Endothelial cell of umbilical vein (primary cell): ENCODE data around the gene INPP5F. TPM values are rescaled to one million over a fixed set of nuclear protein-coding genes. Genes with fewer than 3 reads are reported as not detected.

ENCODE experiments used
- BruUV-seq: library from RNA; stranded (reverse); fragments of 400-500 nt; replicated peaks from 2 replicates; lab custom pipeline; 2021; lab: Mats Ljungman, UMichigan
- CTCF ChIA-PET: fragments of 300-600, 350-600 bp; sonication (Branson Sonifier 250); formaldehyde crosslinking; loops from one replicate; lab custom pipeline; 2021; ENCODE audit warnings: antibody characterized with exemption, inconsistent platforms; lab: Charles Lee
- POLR2A ChIA-PET: fragments of 300-600, 350-600 bp; sonication (Branson Sonifier 250); formaldehyde crosslinking; loops from one replicate; lab custom pipeline; 2021; ENCODE audit warnings: antibody characterized with exemption, inconsistent platforms; lab: Charles Lee
- DNase-seq: peaks from one replicate; pipeline ENCODE4 v3.0.0-alpha.2; 2011; ENCODE audit warnings: low read depth, low spot score
- FAIRE-seq: peaks from 2 replicates; lab custom pipeline; 2011; peaks lifted over from hg19 to GRCh38; lab: Jason Lieb, UNC
- H2AFZ ChIP-seq: 2 replicates; pipeline ENCODE4 v1.6.0; 2012; ENCODE audit warnings: low read depth, low read length, control low read depth, inconsistent platforms
- H3K27ac ChIP-seq: 2 replicates; pipeline ENCODE4 v1.5.1; 2011; ENCODE audit warnings: low read depth, mild to moderate bottlenecking, control low read depth, low read length, moderate library complexity; ENCODE audit not compliant: insufficient read depth
- H3K27me3 ChIP-seq, 2 experiments: 2 replicates each; pipeline versions ENCODE4 v1.6.0 to v1.6.1; 2011; ENCODE audit warnings: low read length in 2 of 2, mixed read lengths in 1 of 2; ENCODE audit not compliant: control insufficient read depth in 2 of 2, insufficient read depth in 2 of 2
- H3K36me3 ChIP-seq, 2 experiments: 2 replicates in 1 of 2; 3 replicates in 1 of 2; pipeline ENCODE4 v1.5.1; 2011; ENCODE audit warnings: low read length in 2 of 2, mild to moderate bottlenecking in 1 of 2, moderate library complexity in 1 of 2; ENCODE audit not compliant: control insufficient read depth in 2 of 2, insufficient read depth in 2 of 2; ENCODE audit errors: extremely low read depth in 1 of 2
- H3K4me1 ChIP-seq: 3 replicates; pipeline ENCODE4 v1.5.1; 2011; ENCODE audit warnings: mild to moderate bottlenecking, low read length; ENCODE audit not compliant: control insufficient read depth, insufficient read depth; ENCODE audit errors: extremely low read depth
- H3K4me2 ChIP-seq: 2 replicates; pipeline ENCODE4 v1.6.1; 2011; ENCODE audit warnings: low read length, control low read depth, mixed read lengths; ENCODE audit not compliant: insufficient read depth
- H3K4me3 ChIP-seq, 3 experiments: fragments of 200-600 bp in 1 of 3; sonication (generic), shearing (Covaris generic) in 1 of 3; replicated peaks in 1 of 3; 2 replicates each; pipeline ENCODE4 v1.5.1; 2011 to 2016; ENCODE audit warnings: control low read depth in 3 of 3, low read length in 3 of 3, mild to moderate bottlenecking in 2 of 3, inconsistent platforms in 1 of 3, low read depth in 1 of 3, moderate library complexity in 1 of 3; ENCODE audit not compliant: insufficient read depth in 1 of 3
- H3K79me2 ChIP-seq: 2 replicates; pipeline ENCODE4 v1.6.0; 2012; ENCODE audit warnings: low read length, inconsistent platforms; ENCODE audit not compliant: control insufficient read depth, insufficient read depth
- H3K9ac ChIP-seq: replicated peaks from 2 replicates; pipeline ENCODE3; 2011; ENCODE audit warnings: low read length, control low read depth; ENCODE audit not compliant: insufficient read depth; ENCODE audit errors: extremely low read depth
- H3K9me1 ChIP-seq: replicated peaks from 3 replicates; pipeline ENCODE4 v1.6.0; 2011; ENCODE audit warnings: mild to moderate bottlenecking, low read length; ENCODE audit not compliant: control insufficient read depth, insufficient read depth; ENCODE audit errors: extremely low read depth
- H3K9me3 ChIP-seq: replicated peaks from 2 replicates; pipeline ENCODE4 v1.5.1; 2012; ENCODE audit warnings: low read length, inconsistent platforms; ENCODE audit not compliant: control insufficient read depth, insufficient read depth
- H4K20me1 ChIP-seq: replicated peaks from 2 replicates; pipeline ENCODE3; 2011; ENCODE audit warnings: mild to moderate bottlenecking, low read length; ENCODE audit not compliant: control insufficient read depth, insufficient read depth; ENCODE audit errors: extremely low read depth
- EZH2 ChIP-seq: IDR thresholded peaks from 2 replicates; pipeline ENCODE4 v1.6.1; 2012; ENCODE audit warnings: borderline replicate concordance, low read depth, mild to moderate bottlenecking, moderate library complexity, low read length, inconsistent platforms; ENCODE audit not compliant: severe bottlenecking
- FOS ChIP-seq: IDR thresholded peaks from 2 replicates; pipeline ENCODE4 v1.6.1; 2011; ENCODE audit warnings: mild to moderate bottlenecking, low read length, moderate library complexity, borderline replicate concordance; ENCODE audit not compliant: insufficient read depth
- GATA2 ChIP-seq: IDR thresholded peaks from 2 replicates; pipeline ENCODE4 v1.7.0; 2011; ENCODE audit warnings: low read depth, mild to moderate bottlenecking, moderate library complexity, mixed read lengths, low read length; ENCODE audit not compliant: insufficient read length, insufficient read depth
- JUN ChIP-seq: IDR thresholded peaks from 2 replicates; pipeline ENCODE4 v1.6.1; 2011; ENCODE audit warnings: borderline replicate concordance, low read depth; ENCODE audit not compliant: insufficient read length, insufficient read depth
- MYC ChIP-seq: IDR thresholded peaks from one replicate; pipeline ENCODE4 v1.6.1; 2011; ENCODE audit warnings: mild to moderate bottlenecking, low read depth, low read length
- POLR2A ChIP-seq: IDR thresholded peaks from 2 replicates; pipeline ENCODE4 v1.6.1; 2012; ENCODE audit warnings: low read depth, mild to moderate bottlenecking, control low read depth, low read length
- POLR2AphosphoS5 ChIP-seq: IDR thresholded peaks from 2 replicates; pipeline ENCODE4 v1.6.1; 2012; ENCODE audit warnings: low read depth, mild to moderate bottlenecking, control low read depth, low read length, moderate library complexity; ENCODE audit not compliant: insufficient read depth
- dilution Hi-C: fragments of 300-500 bp; cut with MboI; formaldehyde crosslinking; loops from one replicate; pipeline ENCODE4 v1.15.0; 2019; ENCODE audit warnings: low sequenced_read_pairs; ENCODE audit not compliant: extremely low pct_ligation_motif_present
- intact Hi-C: fragments of 100-400 bp; cut with micrococcal nuclease; formaldehyde crosslinking; loops from one replicate; pipeline ENCODE4 v1.10.0; 2022
- polyA plus RNA-seq, 4 experiments: library from polyadenylated mRNA; depleted of rRNA in 3 of 4; stranded (reverse) in 3 of 4; unstranded in 1 of 4; fragments of >200 nt; gene quantifications; 2 replicates each; pipeline versions ENCODE4 v1.2.1 to v1.2.3, GENCODE V29; 2011 to 2012; ENCODE audit warnings: missing spikeins in 1 of 4
- total RNA-seq: library from RNA; stranded (reverse); gene quantifications from 2 replicates; pipeline ENCODE4 v1.2.3, GENCODE V29; 2021
- TF ChIP-seq, protein P1 (sequence below), 2 donors: IDR thresholded peaks; 1 replicate in 1 of 2; 2 replicates in 1 of 2; pipeline ENCODE4 v1.5.1; 2011; ENCODE audit warnings: low read length in 2 of 2, mild to moderate bottlenecking in 2 of 2, moderate library complexity in 2 of 2, control low read depth in 1 of 2, inconsistent platforms in 1 of 2, low read depth in 1 of 2; ENCODE audit not compliant: insufficient read depth in 1 of 2; ENCODE audit errors: extremely low read depth in 1 of 2
- TF ChIP-seq, protein P2 (sequence below): IDR thresholded peaks from 2 replicates; pipeline ENCODE4 v1.6.1; 2011; ENCODE audit not compliant: insufficient read depth, insufficient read length

The INPP5F gene
- total and polyA plus RNA-seq, 2 donors (not counting 3 experiments of a cell fraction or from before 2014, with no cell fraction given): 6.1 to 20.3 TPM

- dilution Hi-C loops: no loop called here
- no peaks in the 10 kb centered on the region for H3K9me1 ChIP-seq
- no peak for TF ChIP-seq MYC
- no peak for TF ChIP-seq EZH2
- no peak for TF ChIP-seq POLR2A
- no peak for TF ChIP-seq FOS
- no peak for TF ChIP-seq POLR2AphosphoS5
- TF ChIP-seq, protein P1, sequence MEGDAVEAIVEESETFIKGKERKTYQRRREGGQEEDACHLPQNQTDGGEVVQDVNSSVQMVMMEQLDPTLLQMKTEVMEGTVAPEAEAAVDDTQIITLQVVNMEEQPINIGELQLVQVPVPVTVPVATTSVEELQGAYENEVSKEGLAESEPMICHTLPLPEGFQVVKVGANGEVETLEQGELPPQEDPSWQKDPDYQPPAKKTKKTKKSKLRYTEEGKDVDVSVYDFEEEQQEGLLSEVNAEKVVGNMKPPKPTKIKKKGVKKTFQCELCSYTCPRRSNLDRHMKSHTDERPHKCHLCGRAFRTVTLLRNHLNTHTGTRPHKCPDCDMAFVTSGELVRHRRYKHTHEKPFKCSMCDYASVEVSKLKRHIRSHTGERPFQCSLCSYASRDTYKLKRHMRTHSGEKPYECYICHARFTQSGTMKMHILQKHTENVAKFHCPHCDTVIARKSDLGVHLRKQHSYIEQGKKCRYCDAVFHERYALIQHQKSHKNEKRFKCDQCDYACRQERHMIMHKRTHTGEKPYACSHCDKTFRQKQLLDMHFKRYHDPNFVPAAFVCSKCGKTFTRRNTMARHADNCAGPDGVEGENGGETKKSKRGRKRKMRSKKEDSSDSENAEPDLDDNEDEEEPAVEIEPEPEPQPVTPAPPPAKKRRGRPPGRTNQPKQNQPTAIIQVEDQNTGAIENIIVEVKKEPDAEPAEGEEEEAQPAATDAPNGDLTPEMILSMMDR (IDR thresholded peaks at IDR 0.05; ENCODE audit: extremely low read depth in 1 of 2, insufficient read depth in 1 of 2, low read depth in 1 of 2, low read length in 2 of 2): no peak
- no peak for TF ChIP-seq JUN
- TF ChIP-seq, protein P2, sequence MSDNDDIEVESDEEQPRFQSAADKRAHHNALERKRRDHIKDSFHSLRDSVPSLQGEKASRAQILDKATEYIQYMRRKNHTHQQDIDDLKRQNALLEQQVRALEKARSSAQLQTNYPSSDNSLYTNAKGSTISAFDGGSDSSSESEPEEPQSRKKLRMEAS: no peak
- TF ChIP-seq GATA2: no peak
- no peaks in the 10 kb centered on the region for H3K27me3 ChIP-seq
- DNase-seq (no peak), FAIRE-seq (no peak)
- no peaks in the 10 kb centered on the region for H3K79me2 ChIP-seq
- intact Hi-C loops: no loop called here
- no peaks in the 10 kb centered on the region for H4K20me1 ChIP-seq
- H3K27ac ChIP-seq: peak overlapping the region; percentile 92
- H3K4me1 ChIP-seq: peaks cover 25% of the 10 kb centered on the region
- CTCF ChIA-PET: interaction anchor here (0.6 to 2.3 kb wide), 8 partner anchors 9 to 127 kb away, joined by 3 to 11 read pairs (median 5); partner anchors contain the start of gene INPP5F
- no TSS peak for BruUV-seq
- no peaks in the 10 kb centered on the region for H3K9me3 ChIP-seq
- POLR2A ChIA-PET: interaction anchor here (1.6 kb wide), 1 partner anchor 10 kb away, joined by 4 read pairs; no protein-coding TSS in a partner anchor
- H3K36me3 ChIP-seq: peaks cover 5 to 10% of the 10 kb centered on the region in 2 experiments
- H3K9ac ChIP-seq: no peak overlapping the region
- no peak overlapping the region for H3K4me3 ChIP-seq
- H3K4me2 ChIP-seq: no peak overlapping the region
- no peak overlapping the region for H2AFZ ChIP-seq
These were observed 46.4 kb upstream of the INPP5F start for GRCh38 chr10:119679480-119679829.
